Suprapubic skin (tissue), 4 donors: ENCODE results near the gene ZBTB5. TPM values are rescaled to one million over a fixed set of nuclear protein-coding genes. Genes with fewer than 3 reads are reported as not detected.

ENCODE experiments used
- DNase-seq, 2 donors: peaks; one replicate each; pipeline ENCODE4 v3.0.0-alpha.2; 2019; ENCODE audit warnings: low spot score in 2 of 2
- H3K27ac ChIP-seq: fragments of 200-600 bp; sonication (generic); one replicate; pipeline ENCODE4 v1.5.1; 2019
- H3K27me3 ChIP-seq: fragments of 200-600 bp; sonication (generic); one replicate; pipeline ENCODE4 v1.5.1; 2019
- H3K36me3 ChIP-seq: fragments of 200-600 bp; sonication (generic); one replicate; pipeline ENCODE4 v1.5.1; 2019
- H3K4me1 ChIP-seq: fragments of 200-600 bp; sonication (generic); one replicate; pipeline ENCODE4 v1.5.1; 2019
- H3K4me3 ChIP-seq: fragments of 200-600 bp; sonication (generic); one replicate; pipeline ENCODE4 v1.5.1; 2019; ENCODE audit warnings: mild to moderate bottlenecking
- H3K9me3 ChIP-seq: fragments of 200-600 bp; sonication (generic); one replicate; pipeline ENCODE4 v1.5.1; 2019
- CTCF ChIP-seq, 2 donors: fragments of 200-600 bp in 1 of 2; fragments of 450-650 bp in 1 of 2; sonication (generic) in 1 of 2; IDR thresholded peaks; one replicate each; pipeline ENCODE4 v1.5.1; 2016 to 2019; ENCODE audit warnings: antibody characterized with exemption in 2 of 2, mild to moderate bottlenecking in 1 of 2, moderate library complexity in 1 of 2
- EP300 ChIP-seq: sonication (generic); formaldehyde crosslinking; IDR thresholded peaks from one replicate; pipeline ENCODE4 v1.6.1; 2017; ENCODE audit warnings: antibody characterized with exemption
- POLR2A ChIP-seq, 2 donors: fragments of 450-650 bp; IDR thresholded peaks; one replicate each; pipeline ENCODE4 v1.6.1; 2017; ENCODE audit warnings: antibody characterized with exemption in 2 of 2, mild to moderate bottlenecking in 2 of 2, moderate library complexity in 2 of 2
- POLR2AphosphoS5 ChIP-seq, 3 donors: sonication (generic); formaldehyde crosslinking; IDR thresholded peaks; one replicate each; pipeline ENCODE4 v1.6.1; 2017; ENCODE audit warnings: antibody characterized with exemption in 3 of 3
- WGBS: methylation state at CpG from one replicate; pipeline ENCODE4 v1.1.5; 2018; 5-methylcytosine and 5-hydroxymethylcytosine counted together
- total RNA-seq, 4 donors: library from RNA; depleted of rRNA; stranded (reverse); fragments of >200 nt; gene quantifications; one replicate each; pipeline ENCODE4 v1.1.0, GENCODE V29; 2016

The ZBTB5 gene
- total RNA-seq, 4 donors from 2014 or later, result 18.0 to 24.7 (median 23.5) TPM

GRCh38 chr9:37410969-37411785, 54.1 kb downstream of the ZBTB5 start:
- 85% methylated on average over 11 of the region's 13 CpGs for WGBS
- Histone ChIP-seq H3K4me3 (no peak overlapping the region), H3K27ac (no peak overlapping the region), H3K36me3 (no peaks in the 10 kb centered on the region), H3K4me1 (peaks cover 18% of the 10 kb centered on the region), H3K9me3 (no peaks in the 10 kb centered on the region), H3K27me3 (no peaks in the 10 kb centered on the region)
- TF ChIP-seq POLR2AphosphoS5 (IDR thresholded peaks at IDR 0.05) (no peak), EP300 (no peak), POLR2A (IDR thresholded peaks at IDR 0.05) (no peak), CTCF (IDR thresholded peaks at IDR 0.05) (no peak)
- DNase-seq, result no peak

GRCh38 chr9:37410354-37410861, 54.8 kb downstream of the ZBTB5 start:
- 92% methylated on average over 9 of the region's 9 CpGs for WGBS
- TF ChIP-seq CTCF (IDR thresholded peaks at IDR 0.05) (no peak), POLR2A (IDR thresholded peaks at IDR 0.05) (no peak), EP300 (no peak), POLR2AphosphoS5 (IDR thresholded peaks at IDR 0.05) (no peak)
- H3K36me3 ChIP-seq, result no peaks in the 10 kb centered on the region
- no peaks in the 10 kb centered on the region for H3K27me3 ChIP-seq
- H3K27ac ChIP-seq, result no peak overlapping the region
- no peak for DNase-seq
- no peak overlapping the region for H3K4me3 ChIP-seq
- peaks cover 18% of the 10 kb centered on the region for H3K4me1 ChIP-seq
- H3K9me3 ChIP-seq, result no peaks in the 10 kb centered on the region

- Histone ChIP-seq H3K27me3 (no peaks in the 10 kb centered on the region), H3K36me3 (no peaks in the 10 kb centered on the region), H3K4me3 (no peak overlapping the region), H3K4me1 (peaks cover 10% of the 10 kb centered on the region), H3K27ac (no peak overlapping the region), H3K9me3 (no peaks in the 10 kb centered on the region)
- no peak for DNase-seq
- 84% methylated on average over 7 of the region's 22 CpGs for WGBS
- no peak for TF ChIP-seq POLR2AphosphoS5 (IDR thresholded peaks at IDR 0.05)
- no peak for TF ChIP-seq POLR2A (IDR thresholded peaks at IDR 0.05)
- no peak for TF ChIP-seq CTCF (IDR thresholded peaks at IDR 0.05)
- TF ChIP-seq EP300, result no peak
These were observed 56.1 kb downstream of the ZBTB5 start for GRCh38 chr9:37408933-37409710.

GRCh38 chr9:37407468-37407867, 57.8 kb downstream of the ZBTB5 start:
- 57% methylated on average over 2 of the region's 2 CpGs for WGBS
- H3K27me3 ChIP-seq, result no peaks in the 10 kb centered on the region
- no peak for DNase-seq
- H3K4me3 ChIP-seq, result no peak overlapping the region
- H3K9me3 ChIP-seq, result no peaks in the 10 kb centered on the region
- TF ChIP-seq POLR2AphosphoS5 (IDR thresholded peaks at IDR 0.05), result no peak
- no peak for TF ChIP-seq EP300
- peaks cover 2% of the 10 kb centered on the region for H3K4me1 ChIP-seq
- no peak overlapping the region for H3K27ac ChIP-seq
- H3K36me3 ChIP-seq, result no peaks in the 10 kb centered on the region

GRCh38 chr9:37406603-37407401, 58.4 kb downstream of the ZBTB5 start:
- TF ChIP-seq POLR2A (IDR thresholded peaks at IDR 0.05) (no peak), EP300 (no peak), POLR2AphosphoS5 (IDR thresholded peaks at IDR 0.05) (no peak), CTCF (IDR thresholded peaks at IDR 0.05) (no peak)
- Histone ChIP-seq H3K36me3 (no peaks in the 10 kb centered on the region), H3K27ac (no peak overlapping the region), H3K4me3 (no peak overlapping the region), H3K9me3 (no peaks in the 10 kb centered on the region), H3K27me3 (no peaks in the 10 kb centered on the region), H3K4me1 (no peaks in the 10 kb centered on the region)
- 76% methylated on average over 11 of the region's 11 CpGs for WGBS
- no peak for DNase-seq
